Measurements from ENCODE around the gene TGFBR2. TPM values are rescaled to one million over a fixed set of nuclear protein-coding genes. Genes with fewer than 3 reads are reported as not detected.
A peak's percentile ranks its signal among the peaks of the same experiment; 100 is the strongest.

TGFBR2 gene
- total and polyA plus RNA-seq, 10 of the 15 experiments (the other 5 are each of a cell fraction or from before 2014, with no cell fraction given): 0.02 to 0.98 (median 0.18) TPM; not detected in 1

- TF ChIP-seq MYB (IDR thresholded peaks at IDR 0.05; ENCODE audit: borderline replicate concordance, low read depth, low read length) (no peak), SREBF1 (IDR thresholded peaks at IDR 0.05; ENCODE audit: low read length) (no peak), IKZF1 (conservative IDR thresholded peaks at IDR 0.05) (peak; percentile 52), ATF7 (IDR thresholded peaks at IDR 0.05; ENCODE audit: low read depth) (no peak; the same call in 1 of the 2 replicates), MTA2 (IDR thresholded peaks at IDR 0.05; ENCODE audit: low read depth) (peak; percentile 77), RB1 (IDR thresholded peaks at IDR 0.05; ENCODE audit: borderline replicate concordance) (no peak), CBFB (IDR thresholded peaks at IDR 0.05; ENCODE audit: low read depth) (no peak), BHLHE40 (IDR thresholded peaks at IDR 0.05; ENCODE audit: borderline replicate concordance in 1 of 2, low read depth in 2 of 2, low read length in 1 of 2) (peak; percentile 21 to 64; a peak in 2 of 4 replicates), HDGF (IDR thresholded peaks at IDR 0.05) (no peak)
- TF ChIP-seq, protein P1, sequence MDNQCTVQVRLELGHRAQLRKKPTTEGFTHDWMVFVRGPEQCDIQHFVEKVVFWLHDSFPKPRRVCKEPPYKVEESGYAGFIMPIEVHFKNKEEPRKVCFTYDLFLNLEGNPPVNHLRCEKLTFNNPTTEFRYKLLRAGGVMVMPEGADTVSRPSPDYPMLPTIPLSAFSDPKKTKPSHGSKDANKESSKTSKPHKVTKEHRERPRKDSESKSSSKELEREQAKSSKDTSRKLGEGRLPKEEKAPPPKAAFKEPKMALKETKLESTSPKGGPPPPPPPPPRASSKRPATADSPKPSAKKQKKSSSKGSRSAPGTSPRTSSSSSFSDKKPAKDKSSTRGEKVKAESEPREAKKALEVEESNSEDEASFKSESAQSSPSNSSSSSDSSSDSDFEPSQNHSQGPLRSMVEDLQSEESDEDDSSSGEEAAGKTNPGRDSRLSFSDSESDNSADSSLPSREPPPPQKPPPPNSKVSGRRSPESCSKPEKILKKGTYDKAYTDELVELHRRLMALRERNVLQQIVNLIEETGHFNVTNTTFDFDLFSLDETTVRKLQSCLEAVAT (IDR thresholded peaks at IDR 0.05): peak; percentile 46; the same call in 1 of the 2 replicates
These were observed 52.1 kb downstream of the TGFBR2 start (continued) for GRCh38 chr3:30658328-30659052.
